ENCODE data around the gene ZNF280A. TPM values are rescaled to one million over a fixed set of nuclear protein-coding genes. Genes with fewer than 3 reads are reported as not detected.

Gene ZNF280A
- total and polyA plus RNA-seq, 2 of the 8 experiments (the other 6 are each of a cell fraction or from before 2014, with no cell fraction given) = 0.09 to 0.61 TPM

DNA sequence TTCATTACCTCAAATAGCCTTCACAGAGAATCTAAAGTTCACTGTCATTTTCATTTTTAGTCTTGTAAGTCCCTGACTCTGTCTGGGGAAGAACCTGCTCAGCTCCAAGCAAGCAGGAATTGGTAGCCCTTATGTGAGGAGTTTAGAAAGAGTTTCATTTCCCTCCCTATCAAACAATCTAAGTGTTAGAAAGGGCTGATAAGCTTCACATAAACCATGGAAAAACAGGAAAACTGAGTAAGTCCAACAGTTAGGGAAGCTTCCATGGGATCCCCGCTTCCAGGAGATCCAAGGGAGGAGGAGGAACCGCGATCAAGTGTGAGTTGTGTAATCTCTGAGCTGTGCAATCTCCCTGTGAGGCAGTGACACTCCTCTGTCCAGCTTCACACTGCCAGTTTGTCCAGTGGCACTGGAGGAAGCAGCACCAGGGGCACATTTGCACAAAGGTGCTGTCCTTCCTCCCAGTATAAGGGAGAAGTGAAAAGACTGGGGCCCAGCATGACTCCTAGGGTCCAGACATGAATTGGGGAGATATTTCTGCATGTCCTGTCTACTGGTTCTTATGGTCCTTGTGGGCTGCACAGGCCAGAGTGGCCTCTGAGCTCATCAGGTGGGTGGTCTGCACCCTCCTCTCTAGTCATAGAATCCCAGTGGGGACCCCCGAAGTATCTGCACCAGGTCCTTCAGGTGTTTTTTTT, 34.7 kb upstream of the ZNF280A start (continued):
- TF ChIP-seq, protein P1, sequence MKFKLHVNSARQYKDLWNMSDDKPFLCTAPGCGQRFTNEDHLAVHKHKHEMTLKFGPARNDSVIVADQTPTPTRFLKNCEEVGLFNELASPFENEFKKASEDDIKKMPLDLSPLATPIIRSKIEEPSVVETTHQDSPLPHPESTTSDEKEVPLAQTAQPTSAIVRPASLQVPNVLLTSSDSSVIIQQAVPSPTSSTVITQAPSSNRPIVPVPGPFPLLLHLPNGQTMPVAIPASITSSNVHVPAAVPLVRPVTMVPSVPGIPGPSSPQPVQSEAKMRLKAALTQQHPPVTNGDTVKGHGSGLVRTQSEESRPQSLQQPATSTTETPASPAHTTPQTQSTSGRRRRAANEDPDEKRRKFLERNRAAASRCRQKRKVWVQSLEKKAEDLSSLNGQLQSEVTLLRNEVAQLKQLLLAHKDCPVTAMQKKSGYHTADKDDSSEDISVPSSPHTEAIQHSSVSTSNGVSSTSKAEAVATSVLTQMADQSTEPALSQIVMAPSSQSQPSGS (IDR thresholded peaks at IDR 0.05; ENCODE audit: low read length) = no peak
- no peak for TF ChIP-seq TEAD4 (IDR thresholded peaks at IDR 0.05; ENCODE audit: low read depth, low read length)

Measured in H1 (cell line).